ENCODE results near the gene SOX9.

- TF ChIP-seq ASH2L (IDR thresholded peaks at IDR 0.05; ENCODE audit: low read length): no peak
- no peak for TF ChIP-seq CTCF (IDR thresholded peaks at IDR 0.05; ENCODE audit: control extremely low read depth in 1 of 3, insufficient read depth in 1 of 3, low read depth in 1 of 3, low read length in 3 of 3)
- TF ChIP-seq RAD21 (IDR thresholded peaks at IDR 0.05 in 1 of 2, conservative IDR thresholded peaks at IDR 0.05 in 1 of 2; ENCODE audit: low read depth in 2 of 2, low read length in 2 of 2): no peak
- TF ChIP-seq EZH2 (IDR thresholded peaks at IDR 0.05; ENCODE audit: low read depth, low read length, severe bottlenecking): no peak
- no peak for TF ChIP-seq POLR2A (IDR thresholded peaks at IDR 0.05; ENCODE audit: control extremely low read depth in 1 of 2, low read depth in 2 of 2, low read length in 2 of 2)
- TF ChIP-seq JUN (IDR thresholded peaks at IDR 0.05; ENCODE audit: low read depth, low read length): no peak
- TF ChIP-seq SP2 (IDR thresholded peaks at IDR 0.05; ENCODE audit: low read length): no peak
These were observed 16.5 kb upstream of the SOX9 start for GRCh38 chr17:72104164-72104862.
